GM19025 (cell line): ENCODE measurements around the gene DAGLB.
"Not testable (repeated sequence)": the region's sequence is repeated elsewhere in the genome, so short reads cannot be mapped to it uniquely, and the experiment has no call there.

Experiments used
- ATAC-seq: cut with Tn5 transposase; IDR thresholded peaks from one replicate; pipeline ENCODE4 v1.9.1; 2021; ENCODE audit warnings: mild to moderate bottlenecking, low read depth, moderate library complexity; ENCODE audit not compliant: unreplicated experiment

DAGLB gene

GRCh38 chr7:6447581-6448199, at the start of gene DAGLB:
Gene DAGLB, minus strand, starts transcription at chr7:6447954. Its CDS starts 112 bp downstream, at chr7:6447842.
- ATAC-seq: peak; percentile 64

- ATAC-seq: no peak
Measured at GRCh38 chr7:6497637-6497905, 49.8 kb upstream of the DAGLB start.

- ATAC-seq: no peak
Measured at GRCh38 chr7:6496842-6497636, 49.3 kb upstream of the DAGLB start.

- ATAC-seq: no peak
Measured at GRCh38 chr7:6495597-6496262, 48.0 kb upstream of the DAGLB start.

- ATAC-seq: no peak
Measured at GRCh38 chr7:6494365-6494764, 46.6 kb upstream of the DAGLB start.

GRCh38 chr7:6491194-6491593, 43.4 kb upstream of the DAGLB start:
- no peak for ATAC-seq

GRCh38 chr7:6489612-6490011, 41.9 kb upstream of the DAGLB start:
- no peak for ATAC-seq

- no peak for ATAC-seq
Measured at GRCh38 chr7:6487184-6487545, 39.4 kb upstream of the DAGLB start.

GRCh38 chr7:6486438-6487183, 38.9 kb upstream of the DAGLB start:
- no peak for ATAC-seq

- no peak for ATAC-seq
Measured at GRCh38 chr7:6482743-6483119, 35.0 kb upstream of the DAGLB start.

- no peak for ATAC-seq
Measured at GRCh38 chr7:6482307-6482706, 34.6 kb upstream of the DAGLB start.

GRCh38 chr7:6481445-6481844, 33.7 kb upstream of the DAGLB start:
- ATAC-seq: no peak

- ATAC-seq: no peak
Measured at GRCh38 chr7:6480323-6480660, 32.5 kb upstream of the DAGLB start.

GRCh38 chr7:6479067-6479466, 31.3 kb upstream of the DAGLB start:
- no peak for ATAC-seq

- ATAC-seq: no peak
Measured at GRCh38 chr7:6478186-6478585, 30.4 kb upstream of the DAGLB start.

- ATAC-seq: no peak
Measured at GRCh38 chr7:6477318-6477660, 29.5 kb upstream of the DAGLB start.

- ATAC-seq: no peak
Measured at GRCh38 chr7:6476596-6477317, 29.0 kb upstream of the DAGLB start.

- ATAC-seq: no peak
Measured at GRCh38 chr7:6475433-6476186, 27.9 kb upstream of the DAGLB start.

- ATAC-seq: no peak
Measured at GRCh38 chr7:6465862-6466261, 18.1 kb upstream of the DAGLB start.

- ATAC-seq: not testable (repeated sequence)
Measured at GRCh38 chr7:6463609-6464008, 15.9 kb upstream of the DAGLB start.
